ENCODE measurements around the gene RBMS1.

RBMS1 gene

GRCh38 chr2:160225722-160226121, 267.9 kb downstream of the RBMS1 start:
- no peaks in the 10 kb centered on the region for H4K20me1 ChIP-seq (ENCODE audit: insufficient read depth, low read length, poor library complexity, severe bottlenecking)
- H3K9ac ChIP-seq (ENCODE audit: low read depth, low read length, poor library complexity, severe bottlenecking) = no peak overlapping the region
- no peak overlapping the region for H3K4me3 ChIP-seq (ENCODE audit: low read length, poor library complexity, severe bottlenecking)
- H3K27me3 ChIP-seq (ENCODE audit: insufficient read depth, low read length, poor library complexity, severe bottlenecking) = no peaks in the 10 kb centered on the region
- no peak overlapping the region for H3K4me2 ChIP-seq (ENCODE audit: low read depth, low read length, poor library complexity, severe bottlenecking)
- H3K9me2 ChIP-seq (replicated peaks; ENCODE audit: low read depth, low read length) = no peaks in the 10 kb centered on the region
- H3K4me1 ChIP-seq (ENCODE audit: insufficient read depth, low read length, poor library complexity, severe bottlenecking) = peaks cover 35% of the 10 kb centered on the region
- no peaks in the 10 kb centered on the region for H3K79me2 ChIP-seq (ENCODE audit: insufficient read depth, low read length)
- no peak overlapping the region for H2AFZ ChIP-seq (ENCODE audit: low read length)
- H3K9me3 ChIP-seq (ENCODE audit: insufficient read depth, low read depth, low read length) = no peaks in the 10 kb centered on the region
- H3F3A ChIP-seq (ENCODE audit: low read depth) = no peaks in the 10 kb centered on the region
- TF ChIP-seq CTCF (conservative IDR thresholded peaks at IDR 0.05; ENCODE audit: low read length) = no peak
- TF ChIP-seq EZH2phosphoT487 (IDR thresholded peaks at IDR 0.05; ENCODE audit: borderline replicate concordance) = no peak
- H3K36me3 ChIP-seq (ENCODE audit: insufficient read depth, low read length) = no peaks in the 10 kb centered on the region

GRCh38 chr2:160224507-160224906, 269.1 kb downstream of the RBMS1 start:
- H4K20me1 ChIP-seq (ENCODE audit: insufficient read depth, low read length, poor library complexity, severe bottlenecking) = no peaks in the 10 kb centered on the region
- no peak overlapping the region for H2AFZ ChIP-seq (ENCODE audit: low read length)
- peaks cover 41% of the 10 kb centered on the region for H3K4me1 ChIP-seq (ENCODE audit: insufficient read depth, low read length, poor library complexity, severe bottlenecking)
- H3K9me3 ChIP-seq (ENCODE audit: insufficient read depth, low read depth, low read length) = no peaks in the 10 kb centered on the region
- H3K79me2 ChIP-seq (ENCODE audit: insufficient read depth, low read length) = no peaks in the 10 kb centered on the region
- H3K9ac ChIP-seq (ENCODE audit: low read depth, low read length, poor library complexity, severe bottlenecking) = no peak overlapping the region
- no peaks in the 10 kb centered on the region for H3K27me3 ChIP-seq (ENCODE audit: insufficient read depth, low read length, poor library complexity, severe bottlenecking)
- no peaks in the 10 kb centered on the region for H3K9me2 ChIP-seq (replicated peaks; ENCODE audit: low read depth, low read length)
- no peak overlapping the region for H3K4me2 ChIP-seq (ENCODE audit: low read depth, low read length, poor library complexity, severe bottlenecking)
- H3F3A ChIP-seq (ENCODE audit: low read depth) = no peaks in the 10 kb centered on the region
- H3K4me3 ChIP-seq (ENCODE audit: low read length, poor library complexity, severe bottlenecking) = no peak overlapping the region
- H3K36me3 ChIP-seq (ENCODE audit: insufficient read depth, low read length) = no peaks in the 10 kb centered on the region
- TF ChIP-seq EZH2phosphoT487 (IDR thresholded peaks at IDR 0.05; ENCODE audit: borderline replicate concordance) (no peak), CTCF (conservative IDR thresholded peaks at IDR 0.05; ENCODE audit: low read length) (no peak)

GRCh38 chr2:160224060-160224459, 269.5 kb downstream of the RBMS1 start:
- Histone ChIP-seq H3K9me2 (replicated peaks; ENCODE audit: low read depth, low read length) (no peaks in the 10 kb centered on the region), H3K27me3 (ENCODE audit: insufficient read depth, low read length, poor library complexity, severe bottlenecking) (no peaks in the 10 kb centered on the region), H2AFZ (ENCODE audit: low read length) (no peak overlapping the region), H3K9ac (ENCODE audit: low read depth, low read length, poor library complexity, severe bottlenecking) (no peak overlapping the region), H3F3A (ENCODE audit: low read depth) (no peaks in the 10 kb centered on the region), H3K4me3 (ENCODE audit: low read length, poor library complexity, severe bottlenecking) (no peak overlapping the region), H4K20me1 (ENCODE audit: insufficient read depth, low read length, poor library complexity, severe bottlenecking) (no peaks in the 10 kb centered on the region), H3K36me3 (ENCODE audit: insufficient read depth, low read length) (no peaks in the 10 kb centered on the region), H3K9me3 (ENCODE audit: insufficient read depth, low read depth, low read length) (no peaks in the 10 kb centered on the region), H3K79me2 (ENCODE audit: insufficient read depth, low read length) (no peaks in the 10 kb centered on the region), H3K4me1 (ENCODE audit: insufficient read depth, low read length, poor library complexity, severe bottlenecking) (peaks cover 41% of the 10 kb centered on the region), H3K4me2 (ENCODE audit: low read depth, low read length, poor library complexity, severe bottlenecking) (peak overlapping the region; percentile 16)
- no peak for TF ChIP-seq EZH2phosphoT487 (IDR thresholded peaks at IDR 0.05; ENCODE audit: borderline replicate concordance)
- no peak for TF ChIP-seq CTCF (conservative IDR thresholded peaks at IDR 0.05; ENCODE audit: low read length)
